ENCODE measurements around the gene MIOS.

GRCh38 chr7:7620236-7620635 is 53.6 kb downstream of the MIOS start:
- TF ChIP-seq CTCF (conservative IDR thresholded peaks at IDR 0.05): no peak
- TF ChIP-seq ZFX (IDR thresholded peaks at IDR 0.05): no peak

All from C4-2B (cell line).